IMR-90 (cell line): ENCODE measurements around the gene TEP1. TPM values are rescaled to one million over a fixed set of nuclear protein-coding genes. Genes with fewer than 3 reads are reported as not detected.

Source experiments
- ATAC-seq: fragments of 200-7000 bp; cut with Tn5 transposase; 2 replicates; pipeline ENCODE4 v1.9.1; 2020; ENCODE audit warnings: low read depth, mild to moderate bottlenecking, moderate library complexity
- BruUV-seq: library from RNA; stranded (reverse); fragments of 400-500 nt; replicated peaks from 2 replicates; lab custom pipeline; 2021; lab: Mats Ljungman, UMichigan
- CTCF ChIA-PET: fragments of 300-600 bp; formaldehyde crosslinking; extraction: SDS; loops from one replicate; lab custom pipeline; 2021; ENCODE audit warnings: antibody characterized with exemption; lab: Yijun Ruan, JAX
- POLR2A ChIA-PET: fragments of 300-600 bp; sonication (Branson Sonifier 250); formaldehyde crosslinking; loops from one replicate; lab custom pipeline; 2022; ENCODE audit warnings: antibody characterized with exemption; ENCODE audit not compliant: unreplicated experiment; lab: Charles Lee
- DNase-seq: peaks from one replicate; pipeline ENCODE4 v3.0.0; 2013
- H2AFZ ChIP-seq: replicated peaks from 2 replicates; pipeline ENCODE3; 2013; ENCODE audit warnings: low read length, mild to moderate bottlenecking; ENCODE audit not compliant: poor library complexity
- H2AK5ac ChIP-seq: 2 replicates; pipeline ENCODE4 v1.6.1; 2013; ENCODE audit warnings: low read depth, low read length, inconsistent platforms
- H2AK9ac ChIP-seq: replicated peaks from 2 replicates; pipeline ENCODE3; 2013; ENCODE audit warnings: mild to moderate bottlenecking, low read depth, low read length, moderate library complexity; ENCODE audit not compliant: poor library complexity
- H2BK120ac ChIP-seq: 2 replicates; pipeline ENCODE4 v1.6.1; 2013; ENCODE audit warnings: low read depth, low read length, inconsistent platforms
- H2BK15ac ChIP-seq: 3 replicates; pipeline ENCODE4 v1.6.1; 2013; ENCODE audit warnings: low read depth, low read length, inconsistent platforms
- H2BK20ac ChIP-seq: 2 replicates; pipeline ENCODE4 v1.6.1; 2013; ENCODE audit warnings: low read depth, mild to moderate bottlenecking, inconsistent platforms, low read length, moderate library complexity
- H2BK5ac ChIP-seq: 2 replicates; pipeline ENCODE4 v1.6.1; 2013; ENCODE audit warnings: mild to moderate bottlenecking, low read depth, low read length, inconsistent platforms; ENCODE audit not compliant: poor library complexity, severe bottlenecking
- H3K14ac ChIP-seq: replicated peaks from 2 replicates; pipeline ENCODE4 v1.6.1; 2013; ENCODE audit warnings: low read depth, low read length, inconsistent platforms
- H3K18ac ChIP-seq: 2 replicates; pipeline ENCODE4 v1.6.1; 2013; ENCODE audit warnings: low read depth, low read length, control low read depth
- H3K23ac ChIP-seq: 2 replicates; pipeline ENCODE4 v1.6.1; 2013; ENCODE audit warnings: low read depth, low read length, inconsistent platforms
- H3K27ac ChIP-seq: 2 replicates; pipeline ENCODE4 v1.5.1; 2013; ENCODE audit warnings: mild to moderate bottlenecking, control low read depth, low read length; ENCODE audit not compliant: insufficient read depth
- H3K27me3 ChIP-seq: 2 replicates; pipeline ENCODE4 v1.6.1; 2013; ENCODE audit warnings: low read length; ENCODE audit not compliant: control insufficient read depth, insufficient read depth
- H3K36me3 ChIP-seq: 2 replicates; pipeline ENCODE4 v1.6.1; 2013; ENCODE audit warnings: low read length, mixed read lengths; ENCODE audit not compliant: control insufficient read depth, insufficient read depth
- H3K4ac ChIP-seq: 2 replicates; pipeline ENCODE4 v1.6.1; 2013; ENCODE audit warnings: low read depth, low read length, inconsistent platforms
- H3K4me1 ChIP-seq: 2 replicates; pipeline ENCODE4 v1.6.1; 2013; ENCODE audit warnings: low read length, mixed read lengths; ENCODE audit not compliant: control insufficient read depth, insufficient read depth
- H3K4me2 ChIP-seq: 2 replicates; pipeline ENCODE4 v1.6.1; 2013; ENCODE audit warnings: low read depth, mild to moderate bottlenecking, control low read depth, low read length, moderate library complexity
- H3K4me3 ChIP-seq: 2 replicates; pipeline ENCODE4 v1.5.1; 2013; ENCODE audit warnings: low read depth, mild to moderate bottlenecking, control low read depth, low read length, moderate library complexity; ENCODE audit not compliant: insufficient read depth
- H3K56ac ChIP-seq: 2 replicates; pipeline ENCODE4 v1.6.1; 2013; ENCODE audit warnings: low read length, inconsistent platforms; ENCODE audit not compliant: insufficient read depth; ENCODE audit errors: extremely low read depth
- H3K79me1 ChIP-seq, 2 experiments: 2 replicates each; pipeline ENCODE4 v1.6.1; 2013; ENCODE audit warnings: low read length in 2 of 2, inconsistent platforms in 1 of 2, low read depth in 1 of 2
- H3K9ac ChIP-seq: 2 replicates; pipeline ENCODE4 v1.6.1; 2013; ENCODE audit warnings: low read depth, low read length, control low read depth
- H3K9me1 ChIP-seq: 2 replicates; pipeline ENCODE4 v1.6.1; 2013; ENCODE audit warnings: low read length, inconsistent platforms; ENCODE audit not compliant: insufficient read depth
- H3K9me3 ChIP-seq: 2 replicates; pipeline ENCODE4 v1.6.1; 2013; ENCODE audit warnings: low read length; ENCODE audit not compliant: control insufficient read depth, insufficient read depth
- H4K20me1 ChIP-seq: 2 replicates; pipeline ENCODE4 v1.6.1; 2013; ENCODE audit warnings: low read length, inconsistent platforms; ENCODE audit not compliant: insufficient read depth
- H4K5ac ChIP-seq: 2 replicates; pipeline ENCODE4 v1.6.1; 2013; ENCODE audit warnings: mild to moderate bottlenecking, low read depth, low read length, control low read depth
- H4K8ac ChIP-seq, 2 experiments: 2 replicates each; pipeline ENCODE4 v1.6.1; 2013; ENCODE audit warnings: low read depth in 2 of 2, low read length in 2 of 2, control low read depth in 1 of 2, inconsistent platforms in 1 of 2
- H4K91ac ChIP-seq: 2 replicates; pipeline ENCODE4 v1.6.1; 2013; ENCODE audit warnings: low read depth, low read length, inconsistent platforms; ENCODE audit not compliant: insufficient read depth
- BHLHE40 ChIP-seq: fragments of 150-350 bp; IDR thresholded peaks from 2 replicates; pipeline ENCODE4 v1.6.1; 2016; ENCODE audit warnings: mild to moderate bottlenecking, low read depth, low read length
- CEBPB ChIP-seq: IDR thresholded peaks from 2 replicates; pipeline ENCODE4 v1.6.1; 2012; ENCODE audit warnings: low read depth, low read length, improper control_type of control experiment
- CHD1 ChIP-seq: IDR thresholded peaks from 2 replicates; pipeline ENCODE4 v1.6.1; 2012; ENCODE audit warnings: low read depth, low read length, improper control_type of control experiment
- CTCF ChIP-seq: conservative IDR thresholded peaks from 2 replicates; pipeline ENCODE4 v1.5.1; 2012; ENCODE audit warnings: mild to moderate bottlenecking, low read depth, low read length, improper control_type of control experiment
- ELK1 ChIP-seq: fragments of 150-350 bp; IDR thresholded peaks from 2 replicates; pipeline ENCODE4 v1.6.1; 2016; ENCODE audit warnings: low read depth, mild to moderate bottlenecking, low read length, moderate library complexity, borderline replicate concordance
- FOS ChIP-seq: fragments of 150-350 bp; IDR thresholded peaks from 2 replicates; pipeline ENCODE4 v1.6.1; 2016; ENCODE audit warnings: low read depth, low read length
- MAFK ChIP-seq: IDR thresholded peaks from 2 replicates; pipeline ENCODE4 v1.6.1; 2012; ENCODE audit warnings: low read depth, low read length, improper control_type of control experiment
- MAZ ChIP-seq: IDR thresholded peaks from 2 replicates; pipeline ENCODE4 v1.6.1; 2012; ENCODE audit warnings: low read depth, mild to moderate bottlenecking, low read length, improper control_type of control experiment, moderate library complexity, borderline replicate concordance
- MXI1 ChIP-seq: IDR thresholded peaks from 2 replicates; pipeline ENCODE4 v1.6.1; 2012; ENCODE audit warnings: low read depth, mild to moderate bottlenecking, low read length, moderate library complexity, borderline replicate concordance
- NFE2L2 ChIP-seq: fragments of 150-350 bp; IDR thresholded peaks from 2 replicates; pipeline ENCODE4 v1.6.1; 2016; ENCODE audit warnings: low read depth, mild to moderate bottlenecking, low read length
- POLR2A ChIP-seq: IDR thresholded peaks from 2 replicates; pipeline ENCODE4 v1.6.1; 2012; ENCODE audit warnings: mild to moderate bottlenecking, low read depth, low read length
- RAD21 ChIP-seq: IDR thresholded peaks from 2 replicates; pipeline ENCODE4 v1.6.1; 2012; ENCODE audit warnings: low read length, improper control_type of control experiment
- RCOR1 ChIP-seq: IDR thresholded peaks from 2 replicates; pipeline ENCODE4 v1.6.1; 2012; ENCODE audit warnings: mild to moderate bottlenecking, low read length, improper control_type of control experiment; ENCODE audit not compliant: insufficient replicate concordance
- RFX5 ChIP-seq: IDR thresholded peaks from 2 replicates; pipeline ENCODE4 v1.8.0; 2012; ENCODE audit warnings: low read depth, mild to moderate bottlenecking, low read length, moderate library complexity
- SMC3 ChIP-seq: fragments of 150-350 bp; IDR thresholded peaks from 2 replicates; pipeline ENCODE4 v1.6.1; 2016; ENCODE audit warnings: low read depth, mild to moderate bottlenecking, antibody characterized with exemption, low read length, moderate library complexity
- USF2 ChIP-seq: fragments of 150-350 bp; IDR thresholded peaks from 2 replicates; pipeline ENCODE4 v1.6.1; 2017; ENCODE audit warnings: mild to moderate bottlenecking, antibody characterized with exemption, low read length, low read depth
- WGBS, 2 experiments: methylation state at CpG; one replicate each; pipeline versions ENCODE4 v1.1.5 to v1.1.7; 2013; ENCODE audit warnings: missing lambda C conversion rate in 2 of 2; ENCODE audit not compliant: insufficient read length in 1 of 2; ENCODE audit errors: extremely low coverage in 2 of 2; 5-methylcytosine and 5-hydroxymethylcytosine counted together
- dilution Hi-C: fragments of 300-500 bp; cut with HindIII; formaldehyde crosslinking; loops from one replicate; pipeline ENCODE4 v1.14.3; 2018; ENCODE audit warnings: low sequenced_read_pairs; ENCODE audit not compliant: unreplicated experiment
- in situ Hi-C: fragments of 300-500 bp; cut with MboI; formaldehyde crosslinking; loops from 3 replicates; pipeline ENCODE4 v1.14.3; 2019; ENCODE audit warnings: low sequenced_read_pairs, inconsistent platforms, mixed read lengths
- intact Hi-C: fragments of 100-400 bp; cut with micrococcal nuclease; formaldehyde crosslinking; loops from 2 replicates; pipeline ENCODE4 v1.10.0; 2022
- polyA plus RNA-seq, 3 experiments: library from polyadenylated mRNA; depleted of rRNA; stranded (reverse); fragments of >200 nt; gene quantifications; 2 replicates each; pipeline ENCODE4 v1.2.3, GENCODE V29; 2012; ENCODE audit warnings: low replicate concordance in 1 of 3
- total RNA-seq: library from RNA; depleted of rRNA; stranded (reverse); fragments of >200 nt; gene quantifications from 2 replicates; pipeline ENCODE4 v1.2.3, GENCODE V29; 2012

Gene TEP1
- total and polyA plus RNA-seq, 2 of the 4 experiments (the other 2 are of a cell fraction), result 10.7 to 12.4 TPM

GRCh38 chr14:20428010-20428365 is 14.7 kb upstream of the TEP1 start:
- no peak overlapping the region for H3K4ac ChIP-seq
- H3K27ac ChIP-seq, result no peak overlapping the region
- no peak overlapping the region for H3K14ac ChIP-seq
- H3K4me2 ChIP-seq, result no peak overlapping the region
- H4K20me1 ChIP-seq, result no peaks in the 10 kb centered on the region
- no peak overlapping the region for H3K23ac ChIP-seq
- H2BK20ac ChIP-seq, result no peak overlapping the region
- dilution Hi-C loops (no loop called here), intact Hi-C loops (no loop called here), in situ Hi-C loops (no loop called here)
- H3K4me1 ChIP-seq, result 0 out of 2 replicates have a peak, but pooled peaks cover 2% of the 10 kb centered on the region
- H3K9ac ChIP-seq, result no peak overlapping the region
- H3K27me3 ChIP-seq, result peaks cover 1% of the 10 kb centered on the region; the same call in 1 of the 2 replicates
- no TSS peak for BruUV-seq
- no peaks in the 10 kb centered on the region for H3K36me3 ChIP-seq
- no peak for ATAC-seq
- no CpG with 5 or more reads among the region's 5 CpGs for WGBS, 2 experiments
- H3K9me3 ChIP-seq, result no peaks in the 10 kb centered on the region
- no peak overlapping the region for H3K4me3 ChIP-seq
- H4K8ac ChIP-seq, result no peak overlapping the region
- no peak overlapping the region; the same call in 1 of the 2 replicates for H2AK5ac ChIP-seq
- no peak overlapping the region for H4K5ac ChIP-seq
- ChIA-PET POLR2A (no interaction called here), CTCF (no interaction called here)
- no peak overlapping the region for H4K91ac ChIP-seq
- no peak overlapping the region for H2BK15ac ChIP-seq
- H3K18ac ChIP-seq, result no peak overlapping the region
- no peaks in the 10 kb centered on the region for H3K79me1 ChIP-seq
- no peak overlapping the region for H3K56ac ChIP-seq
- H2BK5ac ChIP-seq, result no peak overlapping the region
- no peak overlapping the region for H2BK120ac ChIP-seq
- H2AFZ ChIP-seq, result peak overlapping the region; percentile 60
- DNase-seq, result no peak
- H3K9me1 ChIP-seq, result no peaks in the 10 kb centered on the region
- H2AK9ac ChIP-seq, result no peak overlapping the region
- no peak for TF ChIP-seq RFX5
- TF ChIP-seq POLR2A, result no peak
- no peak for TF ChIP-seq RCOR1
- TF ChIP-seq CTCF, result no peak
- no peak for TF ChIP-seq MAFK
- no peak for TF ChIP-seq CEBPB
- no peak for TF ChIP-seq ELK1
- no peak for TF ChIP-seq BHLHE40
- TF ChIP-seq SMC3, result no peak
- TF ChIP-seq MXI1, result no peak
- no peak for TF ChIP-seq NFE2L2
- TF ChIP-seq MAZ, result no peak
- TF ChIP-seq FOS, result no peak
- no peak for TF ChIP-seq USF2
- TF ChIP-seq CHD1, result no peak
- TF ChIP-seq RAD21, result no peak
